GM19025 (cell line): ENCODE data around the gene GLIS1.

Experiments used
- ATAC-seq: cut with Tn5 transposase; IDR thresholded peaks from one replicate; pipeline ENCODE4 v1.9.1; 2021; ENCODE audit warnings: mild to moderate bottlenecking, low read depth, moderate library complexity; ENCODE audit not compliant: unreplicated experiment

Gene GLIS1

DNA sequence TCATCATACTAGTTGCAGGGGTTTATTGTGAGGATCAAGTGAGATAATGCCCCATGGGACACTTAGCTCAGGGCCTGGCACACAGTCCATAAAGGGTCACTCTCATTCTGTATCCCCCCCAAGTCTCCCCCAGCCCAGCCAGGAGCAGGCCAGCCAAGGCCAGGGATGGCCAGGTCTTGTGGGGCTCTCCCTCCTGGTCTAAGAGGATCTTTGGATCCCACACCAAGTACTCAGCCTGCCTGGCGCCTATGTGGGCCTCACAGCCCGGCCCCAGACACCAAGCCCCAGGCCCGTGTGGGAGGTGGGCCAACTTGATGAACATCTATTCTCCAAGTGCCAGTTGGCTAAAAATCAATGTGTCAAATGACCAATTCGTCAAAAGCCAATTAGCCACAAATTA is 117.8 kb downstream of the GLIS1 start:
- no peak for ATAC-seq

DNA sequence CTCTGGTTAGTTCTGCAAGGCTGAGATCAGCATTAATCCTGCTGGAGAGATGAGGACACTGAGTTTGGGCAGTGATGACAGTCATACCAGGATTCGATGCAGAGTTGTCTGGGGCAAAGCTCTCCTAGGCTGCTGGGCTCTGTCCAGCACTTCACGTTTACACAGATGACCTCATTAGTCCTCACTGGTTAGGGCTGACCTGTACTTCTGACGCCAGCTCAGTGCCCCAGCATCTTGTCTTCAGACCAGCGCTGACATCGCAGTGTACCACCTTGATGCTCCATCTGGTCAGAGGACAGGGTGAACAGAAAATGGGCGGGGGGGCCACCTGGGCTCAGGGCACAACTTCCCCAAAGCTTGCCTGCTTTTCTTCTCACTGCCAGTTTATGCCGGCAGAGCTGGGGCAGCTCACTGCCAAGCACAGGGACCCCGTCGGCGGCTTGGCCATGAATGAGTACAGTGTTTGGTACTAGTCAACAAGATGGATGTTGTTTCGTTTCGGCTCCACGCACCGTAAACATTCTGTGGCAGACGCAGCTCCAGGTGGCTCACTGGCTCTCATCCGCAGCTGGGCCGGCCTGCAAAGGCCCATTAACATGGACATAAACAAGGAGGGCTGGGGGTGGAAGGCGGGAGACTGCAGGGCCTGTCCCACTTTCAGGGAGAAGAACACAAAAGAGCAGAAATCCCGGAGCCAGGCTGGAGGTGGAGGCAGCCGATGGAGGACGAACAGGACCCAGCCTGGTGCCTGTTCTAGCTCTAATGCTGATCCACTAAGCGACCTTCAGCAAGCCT is 118.7 kb downstream of the GLIS1 start:
- ATAC-seq, result no peak

DNA sequence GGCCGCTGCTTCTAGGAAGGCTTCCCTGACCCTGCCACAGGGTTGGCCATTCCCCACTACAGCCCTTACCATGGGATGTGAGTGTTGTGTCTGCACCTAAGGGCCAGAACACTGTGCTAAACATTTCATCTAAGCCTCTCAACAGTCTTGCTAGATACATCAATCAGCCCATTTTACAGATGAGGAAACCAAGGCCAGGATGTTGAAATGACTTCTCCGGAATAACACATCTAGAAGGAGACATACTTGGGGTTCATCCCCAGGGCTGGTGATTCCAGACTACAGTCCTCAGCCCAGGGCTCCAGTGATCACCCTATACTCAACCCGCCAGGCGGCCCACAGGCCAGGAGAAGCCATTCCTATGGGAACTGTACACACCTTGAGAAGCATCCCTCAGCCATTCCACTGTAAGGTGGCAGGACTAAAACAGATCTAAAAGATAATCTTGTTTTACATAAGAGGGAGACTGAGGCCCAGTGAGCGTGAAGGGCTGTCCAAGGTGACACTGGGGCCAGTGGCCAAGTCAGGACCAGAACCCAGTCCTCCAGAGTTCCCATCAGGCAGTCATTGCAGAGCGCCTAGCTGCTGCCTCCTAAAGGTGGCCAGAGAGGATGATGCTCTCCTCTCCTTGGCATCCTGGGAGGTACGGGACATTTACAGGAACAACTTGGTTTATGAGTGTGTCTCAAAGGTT is 119.5 kb downstream of the GLIS1 start:
- ATAC-seq, result no peak

DNA sequence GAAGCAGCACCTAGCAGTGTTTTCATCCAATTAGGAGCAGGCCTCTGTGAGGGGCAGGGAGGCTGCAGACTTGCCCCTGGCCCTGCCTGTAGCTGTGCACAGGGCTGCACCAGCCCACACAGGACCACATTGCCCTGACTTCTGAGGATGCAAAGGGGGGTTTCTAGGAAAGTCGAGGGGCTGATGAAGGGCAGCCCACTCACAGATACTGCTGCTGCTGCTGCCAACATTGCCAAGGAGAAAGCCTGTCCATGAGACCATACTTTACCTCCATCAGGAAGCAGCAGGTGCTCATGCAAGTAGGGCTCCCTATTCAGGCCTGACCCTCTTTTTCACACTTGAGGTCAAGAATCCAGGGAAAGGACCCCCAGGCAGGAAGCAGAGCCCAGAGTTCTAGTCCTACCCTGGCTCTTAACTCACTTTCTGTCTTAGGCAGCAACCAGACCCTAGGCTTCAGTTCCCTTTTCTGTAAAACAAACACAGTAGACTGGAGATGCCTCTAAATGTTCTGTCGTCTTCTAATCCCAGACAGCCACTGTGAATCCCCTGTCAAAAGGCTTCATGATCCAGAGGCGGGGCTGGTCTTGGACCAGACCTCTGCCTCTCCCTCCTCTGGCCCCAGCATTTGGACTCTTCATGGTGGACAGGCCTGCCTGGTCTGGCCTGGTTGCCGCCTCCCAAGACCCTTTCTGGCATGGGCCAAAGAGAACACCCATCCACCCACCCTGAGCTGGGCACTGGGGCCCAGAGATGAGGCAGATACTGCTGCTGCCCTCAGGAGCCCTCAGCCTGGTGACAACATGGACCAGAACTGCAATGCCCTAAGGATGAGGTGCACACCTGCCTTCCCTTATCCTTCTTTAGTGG is 120.2 kb downstream of the GLIS1 start:
- no peak for ATAC-seq

DNA sequence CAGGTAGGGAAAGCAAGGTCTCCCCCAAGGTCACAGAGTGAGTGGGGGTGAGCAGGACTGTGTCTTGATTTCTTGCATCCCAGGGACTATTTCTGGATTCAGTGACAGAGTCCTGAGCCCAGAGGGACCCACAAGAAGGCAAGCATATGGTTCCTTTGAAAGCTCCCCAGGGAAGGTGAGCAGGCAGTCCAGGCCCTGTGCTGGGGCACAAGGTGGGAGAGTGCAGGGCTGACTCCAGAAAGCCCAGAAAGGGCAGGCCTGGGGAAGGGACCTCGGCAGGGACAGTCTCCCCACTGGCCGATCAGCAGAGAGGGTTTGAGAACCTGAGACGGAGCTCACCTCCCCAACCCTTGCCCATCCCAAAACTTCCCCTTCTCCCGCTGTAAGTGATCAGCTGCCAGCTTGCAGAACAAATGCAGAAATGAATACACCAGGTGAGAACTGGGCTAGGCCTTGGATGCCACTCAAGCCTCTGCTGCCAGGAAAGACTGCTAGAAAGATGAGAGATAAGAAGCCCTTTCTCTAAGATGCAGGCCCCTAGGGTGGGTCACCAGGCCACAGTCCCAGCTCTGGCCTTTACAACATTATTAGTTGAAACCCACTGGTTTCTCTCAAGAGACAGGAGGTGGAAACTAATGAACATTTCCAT is 121.0 kb downstream of the GLIS1 start:
- ATAC-seq, result no peak

DNA sequence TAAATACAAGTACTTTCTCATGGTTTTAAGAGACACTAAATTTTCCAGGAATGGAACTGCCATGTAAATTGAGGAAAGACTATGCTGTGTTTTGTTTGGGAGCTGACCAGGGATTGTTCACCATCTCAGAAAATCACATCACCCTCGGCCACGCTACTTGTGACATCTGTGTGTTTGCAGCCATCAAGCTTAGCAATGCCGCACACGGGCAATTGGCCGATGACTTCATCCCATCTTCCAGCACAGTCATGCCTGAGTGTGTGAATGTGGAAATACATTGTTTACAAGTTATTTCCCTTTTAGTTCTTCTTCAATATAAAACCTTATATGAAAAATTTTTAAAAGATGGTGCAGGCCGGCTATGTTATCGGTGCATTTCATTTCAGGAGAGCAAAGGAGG is 121.6 kb downstream of the GLIS1 start:
- ATAC-seq, result no peak

DNA sequence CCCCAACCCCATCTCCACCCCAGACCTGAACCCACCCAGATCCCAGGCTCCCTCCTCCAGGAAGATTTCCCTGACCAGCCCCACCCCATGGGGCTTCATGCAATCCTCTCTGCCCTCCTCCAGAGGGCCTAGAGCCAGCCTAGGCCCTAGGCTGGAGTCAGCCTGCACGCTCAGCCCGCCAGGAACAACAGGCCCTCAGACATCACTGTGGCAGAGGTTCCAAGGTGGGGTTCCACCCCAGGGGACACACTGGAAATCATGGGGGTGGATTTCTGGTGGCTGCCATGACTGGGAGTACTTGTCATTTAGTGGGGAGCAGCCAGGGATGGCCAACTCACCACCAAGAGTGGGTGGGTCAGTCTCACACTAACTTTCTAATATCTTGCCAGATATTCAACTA is 122.0 kb downstream of the GLIS1 start:
- no peak for ATAC-seq

DNA sequence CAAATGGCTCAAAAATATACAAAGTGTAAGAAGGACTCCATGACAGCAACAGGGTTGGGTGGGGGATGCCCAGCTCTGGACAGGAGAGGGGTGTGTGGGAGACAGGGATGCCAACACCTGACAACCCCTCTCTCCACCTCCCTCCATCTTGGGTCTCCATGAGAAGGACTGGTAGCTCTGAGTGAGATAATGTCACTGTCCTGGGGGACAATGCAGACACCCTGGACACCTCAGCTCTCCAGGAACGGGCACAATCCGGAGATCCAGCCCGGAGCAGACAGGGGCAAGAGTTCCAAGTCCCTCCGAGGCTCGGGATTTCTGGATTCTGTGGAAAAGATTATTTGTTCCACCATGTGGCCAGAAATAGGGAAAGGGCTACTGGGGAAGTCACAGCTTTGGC is 122.5 kb downstream of the GLIS1 start:
- ATAC-seq, result no peak

DNA sequence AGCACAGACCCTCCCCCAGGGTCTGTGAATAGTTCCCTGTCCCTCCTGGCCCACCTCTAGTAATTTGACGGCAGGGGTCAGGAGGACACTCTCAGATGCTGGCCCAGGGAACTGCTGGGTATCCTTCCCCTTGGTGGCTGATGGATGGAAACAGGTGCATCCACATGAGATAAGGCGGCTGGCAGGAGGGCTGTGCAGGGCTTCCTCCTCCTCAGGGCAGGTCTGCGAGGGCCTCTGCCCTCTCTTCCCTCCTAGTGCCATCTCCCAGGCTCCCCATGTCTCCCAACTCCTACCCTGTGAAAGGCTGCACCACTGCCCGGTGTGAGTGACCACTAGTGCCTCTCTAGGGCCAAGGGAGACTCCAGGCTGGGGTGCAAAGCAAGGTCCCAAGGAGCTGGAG is 123.9 kb downstream of the GLIS1 start:
- no peak for ATAC-seq

DNA sequence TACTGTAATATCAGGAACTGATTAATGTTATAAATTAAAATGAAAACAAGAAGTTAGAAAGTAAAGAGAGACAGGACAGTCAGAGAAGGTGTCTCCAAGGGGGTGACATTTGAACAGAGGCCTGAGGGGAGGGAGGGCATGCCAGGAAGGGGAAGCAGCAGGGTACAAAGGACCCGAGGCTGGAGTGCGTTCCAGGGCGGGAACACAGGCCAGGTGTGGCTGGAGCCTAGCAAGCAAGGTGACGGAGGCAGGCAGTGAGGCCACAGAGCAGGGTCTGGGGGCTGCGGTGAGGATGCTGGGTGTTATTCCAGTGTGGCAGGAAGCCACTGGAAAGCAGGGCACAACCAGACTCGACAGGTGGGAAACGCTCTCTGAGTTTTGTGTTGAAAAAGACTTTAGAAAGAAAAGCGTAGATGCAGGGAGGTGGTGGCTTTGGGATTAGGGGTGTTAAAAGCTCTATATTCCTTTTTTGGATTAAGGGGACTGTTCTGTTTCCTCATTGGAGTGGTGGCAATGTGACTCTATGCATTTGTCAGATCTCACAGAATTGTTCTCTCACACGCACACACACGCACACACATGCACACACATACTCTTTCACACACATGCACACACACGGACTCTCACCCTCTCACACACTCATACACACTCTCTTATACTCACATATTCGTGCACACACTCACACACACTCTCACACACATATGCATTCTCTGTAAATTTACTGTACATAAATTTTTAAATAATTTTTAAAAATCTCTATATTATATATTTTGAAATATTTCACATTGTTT is 124.5 kb downstream of the GLIS1 start:
- no peak for ATAC-seq

DNA sequence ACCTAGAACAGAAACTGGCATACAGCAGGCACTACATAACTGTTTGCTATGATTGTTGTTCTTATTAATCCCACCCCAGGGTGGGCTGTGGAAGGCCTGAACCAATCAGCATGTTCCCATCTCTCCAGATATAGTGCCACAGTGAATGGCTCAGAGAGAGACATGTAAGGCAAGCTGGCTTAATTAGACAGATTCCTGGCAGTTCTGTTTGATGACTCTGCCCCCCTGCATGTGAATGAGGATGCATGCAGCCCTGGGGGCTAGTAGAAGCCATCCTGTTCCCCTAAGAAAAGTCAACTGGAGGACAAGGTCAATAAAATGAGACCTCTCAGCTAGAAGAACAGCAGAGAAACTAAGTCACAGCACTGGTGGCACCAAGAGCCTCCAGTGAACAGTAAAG is 130.3 kb downstream of the GLIS1 start:
- ATAC-seq, result no peak

DNA sequence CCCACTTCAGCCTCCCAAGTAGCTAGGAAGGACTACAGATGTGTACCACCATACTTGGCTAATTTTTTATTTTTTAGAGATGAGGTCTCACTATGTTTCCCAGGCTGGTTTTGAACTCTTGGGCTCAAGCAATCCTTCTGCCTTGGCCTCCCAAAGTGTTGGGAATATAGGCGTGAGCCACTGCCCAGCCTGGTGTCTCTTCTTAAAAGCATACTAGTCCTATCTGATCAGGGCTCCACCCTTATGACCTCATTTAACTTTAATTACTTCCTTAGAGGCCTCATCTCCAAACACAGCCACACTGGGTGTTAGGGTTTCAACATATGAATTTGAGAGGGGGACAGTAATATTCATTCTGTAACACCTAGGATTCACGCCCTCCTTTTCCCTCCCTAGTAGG is 130.9 kb downstream of the GLIS1 start:
- no peak for ATAC-seq

DNA sequence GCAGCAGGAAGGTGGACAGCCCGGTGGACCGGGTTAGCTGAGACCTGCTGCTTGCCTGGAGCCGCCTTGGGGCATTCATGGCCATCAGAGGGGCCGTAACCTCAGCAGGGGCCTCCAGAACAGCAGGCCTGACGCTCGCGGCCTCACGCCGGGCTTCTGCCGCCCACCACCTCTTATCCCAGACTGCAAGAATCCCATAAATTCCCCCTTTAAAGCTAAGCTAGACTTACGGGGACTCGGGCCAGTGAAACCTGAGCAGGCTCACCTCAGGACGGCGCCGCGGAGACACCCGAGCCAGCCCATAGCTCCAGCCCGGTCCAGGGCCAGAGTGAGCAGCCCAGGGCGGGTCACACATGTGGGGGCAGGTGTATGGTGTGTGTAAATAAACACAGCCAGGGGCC is 132.3 kb downstream of the GLIS1 start:
- no peak for ATAC-seq

DNA sequence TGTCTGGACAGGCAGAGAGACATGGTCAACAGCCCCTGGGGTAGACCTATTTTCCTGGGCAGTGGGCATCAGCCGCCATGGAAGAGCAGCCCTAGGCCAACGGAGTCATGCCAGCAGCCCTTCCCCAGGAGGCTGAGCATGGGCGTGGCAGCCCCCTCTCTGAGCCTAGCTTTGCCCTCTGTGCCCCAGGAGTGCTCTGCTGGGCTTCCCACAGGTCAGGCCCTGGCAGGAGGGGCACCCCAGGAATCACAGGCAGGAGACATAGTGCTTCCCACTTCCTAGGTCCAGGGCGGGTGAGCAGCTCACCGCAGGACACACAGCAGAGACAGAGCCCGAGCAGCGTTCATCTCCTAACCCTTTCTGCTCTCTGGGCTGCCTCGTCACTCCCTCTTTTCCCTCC is 132.8 kb downstream of the GLIS1 start:
- ATAC-seq, result no peak

DNA sequence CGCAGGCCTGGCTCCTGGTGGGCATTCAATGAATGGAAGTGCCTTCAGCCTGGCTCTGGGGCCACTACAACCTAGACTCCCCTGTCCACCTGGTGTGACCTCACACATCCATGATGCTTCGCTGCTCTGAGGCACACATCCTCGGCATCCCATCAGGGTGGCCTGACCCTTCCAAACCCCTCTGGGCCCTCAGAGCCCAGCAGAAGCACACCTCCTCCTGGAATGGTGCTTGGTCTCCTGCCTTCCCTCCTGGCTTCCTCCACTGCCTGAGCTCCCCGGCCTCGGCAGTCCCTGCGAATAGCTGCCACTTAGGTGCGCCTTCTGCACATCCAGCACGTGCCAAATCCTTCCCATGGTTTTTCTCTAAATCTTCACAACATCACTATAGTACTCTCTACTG is 133.8 kb downstream of the GLIS1 start:
- no peak for ATAC-seq

DNA sequence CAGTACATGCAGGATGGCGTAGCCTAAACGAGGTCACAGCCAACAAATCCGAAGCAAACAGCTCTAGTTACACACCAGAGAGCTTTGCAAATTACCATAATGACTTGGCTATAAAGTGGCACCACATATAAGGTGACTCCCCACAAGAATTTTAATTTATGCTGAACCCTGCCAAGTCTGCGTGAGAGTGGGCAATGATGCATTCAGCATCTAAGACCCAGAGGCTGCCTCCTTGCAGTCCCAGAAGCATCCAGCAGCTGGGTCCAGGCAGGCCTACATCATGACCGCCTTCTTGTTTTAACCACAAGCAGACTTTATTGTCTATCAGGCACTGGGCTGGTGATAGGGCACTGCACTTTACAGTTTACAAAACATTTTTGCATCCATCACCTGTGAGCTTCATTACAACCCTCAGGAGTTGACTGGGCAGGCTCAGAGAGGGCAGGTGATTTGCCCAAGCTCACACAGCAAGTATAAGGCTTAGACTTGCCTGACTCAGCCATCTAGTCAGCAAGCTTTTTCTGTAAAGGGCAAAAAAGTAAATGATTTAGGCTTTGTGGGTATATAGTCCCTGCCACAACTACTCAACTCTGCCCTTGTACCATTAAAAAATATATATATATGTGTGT is 134.6 kb downstream of the GLIS1 start:
- ATAC-seq, result no peak

DNA sequence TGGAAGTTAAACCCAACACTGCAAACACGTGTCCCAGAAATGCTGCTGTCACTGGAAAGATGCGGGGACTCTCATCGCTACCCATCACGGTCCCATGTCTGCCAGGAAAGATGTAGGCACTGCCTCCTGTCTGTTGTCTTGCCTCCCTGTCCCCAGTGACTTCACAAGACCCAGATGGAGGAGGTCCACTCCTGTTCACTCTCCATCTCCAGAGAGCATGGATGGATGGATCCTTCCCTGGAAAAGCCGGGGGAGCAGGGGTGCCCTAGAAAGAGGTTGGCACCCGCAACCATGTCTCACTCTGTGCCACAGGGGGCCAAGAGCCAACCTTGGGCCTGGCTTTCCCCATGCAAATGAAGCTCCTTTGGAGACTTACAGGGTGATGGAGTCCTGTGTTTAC is 135.5 kb downstream of the GLIS1 start:
- ATAC-seq, result no peak

DNA sequence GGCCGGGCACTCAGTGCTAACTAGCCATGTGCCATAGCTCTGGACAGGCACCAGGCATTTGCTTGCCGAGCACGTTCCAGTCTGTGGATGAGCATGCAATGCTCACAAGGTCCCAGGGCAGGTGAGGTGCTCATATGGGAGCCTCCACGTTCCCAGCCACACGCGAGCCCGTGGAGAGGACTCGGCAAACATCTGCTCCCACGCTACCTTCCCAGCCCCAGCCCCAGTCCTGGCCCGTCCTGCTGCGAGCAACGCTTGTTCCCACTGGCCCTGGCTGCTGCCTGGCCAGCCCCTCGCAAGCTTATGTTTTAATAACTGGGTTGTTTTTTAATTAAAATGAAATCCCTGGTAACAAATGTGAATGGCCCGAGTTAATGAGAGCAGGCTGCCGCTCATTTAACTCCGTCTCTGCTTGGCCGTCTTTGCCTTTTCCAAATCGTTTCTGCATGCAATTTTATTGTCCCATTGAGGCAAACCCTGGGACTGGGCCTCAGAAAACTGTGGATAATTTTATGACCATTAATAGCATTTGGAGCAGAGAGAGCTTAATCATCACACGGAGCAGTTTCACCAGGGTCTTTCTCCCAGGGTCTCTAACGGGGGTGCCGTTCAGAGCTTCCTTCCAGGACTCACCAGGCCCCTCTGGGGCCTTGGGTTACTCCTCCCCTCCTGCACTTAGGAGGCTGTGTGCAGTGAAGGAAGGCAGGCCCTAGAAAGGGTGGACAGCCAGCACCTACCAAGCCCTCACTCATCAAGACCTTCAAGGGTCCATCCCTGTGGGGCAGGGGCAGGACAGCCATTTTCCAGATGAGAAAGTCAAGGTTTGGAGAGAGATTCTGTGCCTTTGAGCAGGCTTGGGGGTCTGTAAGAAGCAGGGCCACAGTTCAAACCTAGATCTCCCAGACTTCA is 136.8 kb downstream of the GLIS1 start:
- no peak for ATAC-seq
